HG03103 (cell line): ENCODE data around the gene SLC41A1.
"Not testable (repeated sequence)": the region's sequence is repeated elsewhere in the genome, so short reads cannot be mapped to it uniquely, and the experiment has no call there.

Source experiments
- ATAC-seq: cut with Tn5 transposase; IDR thresholded peaks from one replicate; pipeline ENCODE4 v1.9.1; 2021; ENCODE audit warnings: low read depth; ENCODE audit not compliant: unreplicated experiment

Gene SLC41A1

DNA sequence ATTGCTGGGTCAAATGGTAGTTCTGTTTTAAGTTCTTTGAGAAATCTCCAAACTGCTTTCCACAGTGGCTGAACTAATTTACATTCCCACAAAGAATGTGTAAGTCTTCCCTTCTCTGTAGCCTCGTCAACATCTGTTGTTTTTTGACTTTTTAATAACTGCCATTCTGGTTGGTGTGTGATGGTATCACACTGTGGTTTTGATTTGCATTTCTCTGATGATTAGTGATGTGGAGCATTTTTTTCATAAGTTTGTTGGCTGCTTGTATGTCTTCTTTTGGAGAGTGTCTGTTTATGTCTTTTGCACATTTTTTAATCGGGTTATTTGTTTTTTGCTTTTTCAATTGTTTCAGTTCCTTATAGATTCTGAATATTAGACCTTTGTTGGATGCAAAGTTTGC, 10.3 kb upstream of the SLC41A1 start:
- ATAC-seq = not testable (repeated sequence)

DNA sequence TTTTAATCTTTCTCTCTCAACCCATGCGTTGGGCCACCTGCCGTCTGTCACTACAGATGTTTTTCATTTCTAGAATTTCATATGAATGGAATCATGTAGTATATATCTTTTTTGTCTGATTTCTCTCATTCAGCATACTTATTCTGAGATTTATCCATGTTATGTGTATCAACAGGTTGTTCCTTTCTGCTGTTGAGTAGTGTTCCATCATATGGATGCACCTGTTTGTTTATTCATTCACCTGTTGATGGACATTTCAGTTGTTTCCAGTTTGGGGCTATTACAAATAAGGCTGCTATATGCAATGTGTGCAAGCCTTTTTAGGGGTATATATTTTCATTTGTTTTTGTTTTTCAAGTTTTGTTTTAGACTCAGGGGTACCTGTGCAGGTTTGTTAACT, 9.4 kb upstream of the SLC41A1 start:
- no peak for ATAC-seq

DNA sequence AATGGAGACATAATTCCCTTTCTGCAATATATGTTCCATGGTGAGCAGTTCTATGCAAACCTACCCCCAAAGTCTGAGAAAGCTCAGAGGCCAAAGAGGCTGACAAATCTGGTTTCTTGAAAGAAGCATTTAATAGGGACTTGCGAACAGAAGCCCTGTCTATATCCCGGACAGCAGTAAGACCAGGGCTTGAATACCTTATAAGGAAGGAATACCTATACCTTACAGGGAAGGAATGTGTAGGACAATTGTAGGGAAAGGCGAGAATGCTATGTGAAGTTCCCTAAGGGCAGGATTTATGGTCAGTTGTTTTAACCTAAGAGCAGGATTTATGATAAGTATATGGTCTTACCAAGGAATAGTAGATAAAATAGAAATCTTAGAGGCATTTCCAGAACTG, 5.0 kb upstream of the SLC41A1 start:
- no peak for ATAC-seq

- ATAC-seq = no peak
These were observed 4.4 kb upstream of the SLC41A1 start for GRCh38 chr1:205817364-205817763.

DNA sequence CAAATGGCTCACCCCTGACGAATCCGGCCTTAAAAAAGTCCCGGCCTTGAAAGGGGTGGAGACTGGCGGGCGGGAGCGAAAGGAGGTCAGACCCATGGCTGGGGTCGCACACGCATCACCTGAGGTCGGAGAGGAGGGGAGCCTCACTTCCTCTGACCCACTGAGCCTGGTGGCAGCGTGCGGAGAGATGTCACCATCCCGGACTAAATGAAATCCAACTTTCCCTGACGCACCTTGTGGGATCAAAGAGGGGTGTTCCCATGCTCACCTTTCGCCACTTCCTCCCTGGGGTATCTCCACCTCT, 709 bp upstream of the SLC41A1 start:
- no peak for ATAC-seq

- ATAC-seq = no peak
These were observed 624 bp downstream of the SLC41A1 start for GRCh38 chr1:205812271-205812877.

DNA sequence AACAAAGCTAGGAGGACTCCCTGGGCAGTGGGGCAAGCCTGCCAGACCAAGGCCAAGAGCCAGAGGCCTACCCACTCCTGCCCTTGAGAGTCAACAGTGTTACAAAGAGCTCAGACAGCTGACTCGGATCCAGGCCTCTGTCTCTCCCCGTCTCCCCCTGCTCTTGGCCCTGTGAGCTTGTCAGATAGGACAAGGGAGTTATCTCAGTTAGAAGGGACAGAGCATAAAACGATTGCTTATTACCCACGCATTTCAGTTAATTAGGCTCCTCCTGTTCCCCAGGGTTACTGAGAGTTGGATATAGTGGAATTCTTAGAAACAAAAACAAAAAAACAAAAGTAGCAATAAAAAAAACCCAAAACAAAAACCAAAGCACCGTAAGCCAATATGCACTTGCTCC, 1.3 kb downstream of the SLC41A1 start:
- ATAC-seq = no peak

DNA sequence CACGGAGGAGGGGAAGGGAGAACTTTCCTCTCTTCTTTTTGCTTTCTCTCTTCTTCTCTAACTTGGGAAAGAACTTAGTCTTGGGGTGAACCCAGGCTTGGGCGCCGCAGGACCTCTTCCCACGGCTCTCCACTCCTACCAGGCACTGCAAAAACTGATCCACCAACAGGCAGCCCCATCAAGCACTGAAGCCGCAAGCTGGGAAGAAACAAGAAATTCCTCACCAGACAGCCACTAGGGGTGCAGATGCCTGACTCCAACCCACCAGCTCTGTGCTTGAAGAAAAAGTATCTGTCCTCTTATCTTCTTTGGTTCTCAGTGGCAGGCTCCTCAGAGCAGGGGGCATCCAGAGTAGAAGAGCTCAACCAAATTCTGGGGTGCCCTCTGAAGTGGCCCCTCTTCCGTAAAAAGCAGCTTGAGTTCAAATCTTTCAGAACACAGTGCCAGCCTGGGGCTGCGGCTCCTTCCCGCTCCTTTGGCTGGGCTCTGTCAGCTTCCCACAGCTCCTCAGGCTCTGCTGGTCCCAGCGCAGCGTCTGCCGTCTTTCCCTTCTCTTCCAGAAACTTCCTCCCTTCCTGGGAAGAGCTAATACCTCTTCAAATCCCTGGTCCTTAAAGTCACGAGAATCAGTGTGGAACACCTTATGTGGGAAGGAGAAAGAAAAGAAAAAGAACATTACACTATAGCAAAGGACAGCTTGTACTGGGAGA, 2.4 kb downstream of the SLC41A1 start:
- no peak for ATAC-seq

- ATAC-seq = no peak
These were observed 3.1 kb downstream of the SLC41A1 start for GRCh38 chr1:205809942-205810345.

DNA sequence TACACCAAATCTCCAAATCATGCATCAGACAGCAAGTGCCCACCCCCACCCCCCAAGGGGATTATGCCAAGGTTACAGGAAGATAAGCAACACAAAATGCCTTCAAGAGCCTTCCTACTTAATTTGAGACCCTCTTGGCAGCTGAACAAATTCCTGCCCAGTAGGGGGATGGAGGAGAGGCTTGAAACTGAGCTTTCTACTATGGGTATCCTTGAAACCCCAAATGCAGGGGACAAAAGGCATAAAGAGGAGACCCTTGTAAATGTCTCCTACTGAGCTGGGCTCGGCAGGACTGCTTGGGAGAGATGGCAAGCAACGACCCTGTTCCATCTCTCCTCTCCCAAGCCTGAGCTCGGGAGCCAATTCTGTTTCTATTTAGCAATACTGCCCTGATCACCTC, 3.5 kb downstream of the SLC41A1 start:
- no peak for ATAC-seq

GRCh38 chr1:205805082-205805711, 7.8 kb downstream of the SLC41A1 start:
- no peak for ATAC-seq

DNA sequence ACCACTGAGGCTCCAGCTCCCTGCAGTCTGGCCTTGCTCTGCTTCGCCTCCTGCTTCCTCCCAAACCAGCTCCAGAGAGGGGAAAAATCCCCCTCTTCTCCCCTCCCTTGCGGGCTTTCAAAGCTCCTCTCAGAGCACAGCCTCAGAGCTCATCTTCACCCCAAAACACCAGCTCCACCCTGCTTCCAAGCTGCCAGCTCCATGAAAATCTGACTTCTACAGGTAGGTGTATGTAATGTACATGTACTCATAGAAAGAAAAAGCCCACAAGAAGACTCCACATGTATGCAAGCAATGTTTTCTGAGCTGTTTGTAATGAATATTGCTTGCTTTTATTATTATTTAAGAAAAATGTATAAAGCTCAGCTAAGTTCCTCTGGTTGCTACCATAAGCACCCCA, 8.4 kb downstream of the SLC41A1 start:
- no peak for ATAC-seq

DNA sequence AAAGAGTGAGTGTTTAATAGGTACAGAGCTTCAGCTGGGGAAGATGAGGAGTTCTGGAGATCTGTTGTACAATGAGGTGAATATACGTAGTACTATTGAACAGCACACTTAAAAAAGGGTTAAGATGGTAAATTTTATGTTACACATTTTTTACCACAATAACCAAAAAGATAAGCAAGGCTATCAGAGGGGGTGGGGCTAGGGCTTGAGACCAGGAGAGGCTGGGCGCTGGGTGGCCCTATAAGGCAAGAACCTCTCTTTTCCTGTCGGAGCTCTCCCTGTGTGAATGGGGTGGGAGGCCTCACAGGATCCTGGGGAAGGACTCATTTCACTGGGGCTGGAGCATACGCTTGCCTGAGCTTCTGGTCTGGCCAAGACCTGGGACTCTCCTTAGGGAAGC, 9.0 kb downstream of the SLC41A1 start:
- ATAC-seq = no peak

DNA sequence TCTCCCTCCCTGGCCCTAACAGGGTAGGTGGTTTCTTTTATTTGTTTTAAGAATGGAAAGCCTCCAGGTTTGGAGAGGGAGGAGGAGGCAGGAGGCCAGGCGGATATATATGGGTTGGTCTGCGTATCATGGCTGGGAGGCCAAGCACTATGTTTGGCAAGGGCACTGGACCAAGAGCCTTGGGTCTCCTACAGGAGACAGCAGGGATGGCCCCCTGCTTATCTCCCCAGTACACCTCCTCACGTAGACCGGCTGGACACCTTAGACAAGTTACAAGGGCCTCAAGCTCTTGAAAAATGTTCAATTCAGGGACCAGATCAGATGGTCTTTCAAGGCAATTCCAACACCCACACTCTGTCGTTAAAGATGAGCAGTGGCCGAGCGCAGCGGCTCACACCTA, 10.9 kb downstream of the SLC41A1 start:
- ATAC-seq = no peak

GRCh38 chr1:205800981-205801703, 11.9 kb downstream of the SLC41A1 start:
- no peak for ATAC-seq

DNA sequence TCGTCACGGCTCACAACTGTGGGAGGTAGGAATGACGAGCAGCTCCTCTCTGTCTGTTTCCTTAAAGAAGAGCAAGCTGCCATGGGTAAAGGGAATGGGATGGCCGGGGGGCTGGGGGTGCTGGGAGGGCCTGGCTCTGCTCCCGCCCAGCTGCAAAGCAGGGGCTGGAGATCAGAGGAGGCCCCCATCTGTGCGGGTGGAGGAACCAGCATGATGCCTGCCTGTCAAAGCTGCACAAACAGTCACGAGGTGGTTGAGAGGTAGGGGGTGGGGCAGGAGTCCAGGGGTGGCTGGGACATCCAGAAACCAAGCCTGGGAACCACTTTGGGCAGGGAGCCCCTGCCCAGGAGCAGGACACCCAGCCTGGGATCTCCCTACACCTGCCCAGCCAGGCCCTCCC, 12.6 kb downstream of the SLC41A1 start:
- ATAC-seq = no peak

DNA sequence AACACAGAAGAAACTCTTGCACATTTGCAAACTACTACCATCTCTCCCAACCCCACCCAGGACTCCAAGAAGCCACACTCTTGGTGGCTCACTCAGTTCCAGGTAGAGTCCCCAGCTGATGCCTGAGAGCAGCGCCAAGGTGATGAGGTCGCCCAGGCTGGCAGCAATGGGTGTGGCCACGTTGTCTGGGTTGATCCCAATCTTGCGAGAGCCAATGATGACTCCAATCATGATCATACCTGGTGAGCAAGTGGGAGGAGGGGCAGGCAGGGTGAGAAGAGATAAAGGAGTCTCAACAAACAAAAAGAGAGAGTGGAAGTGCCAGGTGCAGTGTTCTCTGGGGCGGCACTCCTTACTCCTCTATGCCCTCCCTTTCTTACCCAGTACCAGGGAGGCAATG, 14.4 kb downstream of the SLC41A1 start:
- no peak for ATAC-seq

DNA sequence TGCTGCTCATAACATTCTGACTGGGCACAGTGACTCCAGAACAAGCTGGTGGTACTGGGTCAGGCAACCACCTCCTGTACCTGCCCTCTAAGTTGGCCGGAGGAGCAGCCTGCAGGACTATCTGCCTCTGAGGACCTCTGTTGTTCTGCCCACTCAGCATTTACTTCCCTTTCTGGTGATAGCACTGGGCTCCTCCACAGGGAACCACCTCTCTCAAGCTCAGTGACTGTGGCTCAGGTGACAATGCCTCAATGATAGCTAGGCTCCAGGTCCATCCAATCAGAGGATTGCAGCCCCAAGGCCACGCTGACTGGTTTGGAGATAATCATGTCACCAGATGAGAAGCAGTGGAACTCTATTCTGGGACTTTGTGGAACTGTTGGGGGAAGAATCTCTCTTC, 15.8 kb downstream of the SLC41A1 start:
- no peak for ATAC-seq

GRCh38 chr1:205794011-205794730, 18.8 kb downstream of the SLC41A1 start:
- no peak for ATAC-seq

DNA sequence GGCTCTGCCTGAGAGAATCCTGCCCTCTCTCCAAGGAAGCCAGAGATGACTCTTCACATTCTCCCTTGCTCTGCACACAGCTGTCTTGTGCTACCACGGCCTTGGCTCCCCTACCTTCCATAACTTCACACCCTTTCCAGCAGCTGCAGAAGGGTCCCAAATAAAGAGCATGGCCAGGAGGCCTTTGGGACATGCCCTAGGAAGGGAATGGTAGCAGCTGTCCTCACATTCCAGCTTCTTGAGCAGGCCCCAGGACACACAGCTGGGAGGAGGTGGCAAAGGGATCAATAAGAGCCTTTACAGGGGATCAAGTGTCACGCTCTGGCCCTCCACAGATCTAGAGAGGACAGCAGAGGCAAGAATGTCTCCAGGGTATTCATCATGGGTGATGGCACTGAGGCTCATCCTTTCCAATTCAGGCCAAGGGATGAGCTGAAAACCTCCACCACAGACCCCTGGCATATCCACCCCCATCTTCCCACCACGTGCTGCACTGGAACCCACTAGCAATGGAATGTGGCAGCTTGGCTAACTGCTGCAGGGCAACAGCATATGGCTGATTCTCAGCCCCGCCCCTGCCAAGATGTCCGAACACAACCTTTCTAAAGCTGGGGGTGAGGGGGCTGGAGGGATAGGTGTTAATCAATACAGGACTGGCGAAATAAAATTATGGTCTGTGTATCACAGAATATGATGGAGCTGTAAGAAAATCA, 19.9 kb downstream of the SLC41A1 start:
- ATAC-seq = no peak
